Measurements from ENCODE around the gene PLSCR4. TPM values are rescaled to one million over a fixed set of nuclear protein-coding genes. Genes with fewer than 3 reads are reported as not detected.

The PLSCR4 gene
- total and polyA plus RNA-seq, 2 of the 8 experiments (the other 6 are each of a cell fraction or from before 2014, with no cell fraction given) = 1.8 to 2.9 TPM

GRCh38 chr3:146177072-146177471, 73.8 kb downstream of the PLSCR4 start (continued):
- TF ChIP-seq CHD7 (IDR thresholded peaks at IDR 0.05; ENCODE audit: insufficient replicate concordance, low read length) = no peak
- no peak for TF ChIP-seq GTF2F1 (IDR thresholded peaks at IDR 0.05; ENCODE audit: borderline replicate concordance, low read depth, low read length)
- TF ChIP-seq SAP30 (IDR thresholded peaks at IDR 0.05; ENCODE audit: insufficient read depth, insufficient replicate concordance, low read length) = no peak
- TF ChIP-seq TCF12 (IDR thresholded peaks at IDR 0.05; ENCODE audit: low read depth, low read length) = no peak
- TF ChIP-seq YY1 (IDR thresholded peaks at IDR 0.05; ENCODE audit: low read depth, low read length) = no peak
- no peak for TF ChIP-seq CTCF (IDR thresholded peaks at IDR 0.05; ENCODE audit: control extremely low read depth in 1 of 3, insufficient read depth in 1 of 3, low read depth in 1 of 3, low read length in 3 of 3)
- no peak for TF ChIP-seq NRF1 (IDR thresholded peaks at IDR 0.05; ENCODE audit: low read depth, low read length)
- TF ChIP-seq SIN3A (conservative IDR thresholded peaks at IDR 0.05 in 1 of 2, IDR thresholded peaks at IDR 0.05 in 1 of 2; ENCODE audit: low read depth in 1 of 2, low read length in 2 of 2) = no peak
- TF ChIP-seq RXRA (IDR thresholded peaks at IDR 0.05; ENCODE audit: insufficient read depth, low read depth, low read length) = no peak
